A673 (cell line): ENCODE data around the gene RNF213. TPM values are rescaled to one million over a fixed set of nuclear protein-coding genes. Genes with fewer than 3 reads are reported as not detected.

ENCODE experiments used
- BruUV-seq: library from RNA; stranded (reverse); fragments of 400-500 nt; replicated peaks from 2 replicates; lab custom pipeline; 2021; lab: Mats Ljungman, UMichigan
- CTCF ChIA-PET: fragments of 300-600 bp; sonication (Branson Sonifier 250); formaldehyde crosslinking; loops from one replicate; lab custom pipeline; 2022; ENCODE audit warnings: antibody characterized with exemption; lab: Charles Lee
- POLR2A ChIA-PET: fragments of 300-600 bp; sonication (Branson Sonifier 250); formaldehyde crosslinking; loops from one replicate; lab custom pipeline; 2022; ENCODE audit warnings: antibody characterized with exemption; ENCODE audit not compliant: low non-redundant PET; lab: Charles Lee
- DNase-seq: peaks from one replicate; pipeline ENCODE4 v3.0.0-alpha.2; 2015; ENCODE audit warnings: low spot score
- H3K27ac ChIP-seq: fragments of 200-600 bp; sonication (generic); 2 replicates; pipeline ENCODE4 v1.5.1; 2016; ENCODE audit warnings: mixed run types, low read depth, mild to moderate bottlenecking, mixed read lengths, antibody characterized with exemption, low read length; ENCODE audit not compliant: poor library complexity, severe bottlenecking
- H3K27me3 ChIP-seq: fragments of 200-600 bp; sonication (generic); replicated peaks from 2 replicates; pipeline ENCODE4 v1.6.1; 2017; ENCODE audit warnings: mixed run types, low read depth, mild to moderate bottlenecking, mixed read lengths, antibody characterized with exemption, low read length; ENCODE audit not compliant: insufficient read depth, poor library complexity
- H3K36me3 ChIP-seq: fragments of 200-600 bp; sonication (generic); 2 replicates; pipeline ENCODE4 v1.6.1; 2016; ENCODE audit warnings: mixed run types, mild to moderate bottlenecking, mixed read lengths, antibody characterized with exemption, low read length; ENCODE audit not compliant: insufficient read depth, poor library complexity, severe bottlenecking
- H3K4me1 ChIP-seq: fragments of 200-600 bp; sonication (generic); 2 replicates; pipeline ENCODE4 v1.6.1; 2017; ENCODE audit warnings: mixed run types, mild to moderate bottlenecking, mixed read lengths, antibody characterized with exemption, low read length; ENCODE audit not compliant: insufficient read depth, poor library complexity, severe bottlenecking
- H3K4me3 ChIP-seq: fragments of 200-600 bp; sonication (generic); 2 replicates; pipeline ENCODE4 v1.5.1; 2016; ENCODE audit warnings: low read depth, mixed run types, mild to moderate bottlenecking, mixed read lengths, low read length; ENCODE audit not compliant: poor library complexity, severe bottlenecking
- H3K9me3 ChIP-seq: fragments of 200-600 bp; sonication (generic); 2 replicates; pipeline ENCODE4 v1.6.1; 2016; ENCODE audit warnings: mixed run types, low read depth, mild to moderate bottlenecking, mixed read lengths, antibody characterized with exemption, low read length; ENCODE audit not compliant: poor library complexity, severe bottlenecking
- CTCF ChIP-seq: fragments of 300-800, 200-600 bp; sonication (generic); conservative IDR thresholded peaks from 2 replicates; pipeline ENCODE4 v1.5.1; 2017; ENCODE audit warnings: low read depth, mild to moderate bottlenecking, antibody characterized with exemption, low read length, moderate library complexity, mixed read lengths
- EZH2 ChIP-seq: fragments of 200-600 bp; sonication (generic); IDR thresholded peaks from 2 replicates; pipeline ENCODE4 v1.6.1; 2017; ENCODE audit warnings: borderline replicate concordance, low read depth, mild to moderate bottlenecking, mixed read lengths, antibody characterized with exemption, low read length; ENCODE audit not compliant: poor library complexity, severe bottlenecking
- intact Hi-C: fragments of 100-400 bp; cut with micrococcal nuclease; formaldehyde crosslinking; loops from one replicate; pipeline ENCODE4 v1.10.0; 2022; ENCODE audit not compliant: unreplicated experiment
- total RNA-seq: library from RNA; stranded (reverse); gene quantifications from 2 replicates; pipeline ENCODE4 v1.2.3, GENCODE V29; 2021

The RNF213 gene
- total RNA-seq, 1 experiment from 2014 or later = 78.0 TPM

- intact Hi-C loops = no loop called here
- DNase-seq = no peak
- Histone ChIP-seq H3K27me3 (no peaks in the 10 kb centered on the region), H3K4me3 (no peak overlapping the region), H3K36me3 (peaks cover 75% of the 10 kb centered on the region), H3K27ac (no peak overlapping the region), H3K4me1 (no peaks in the 10 kb centered on the region), H3K9me3 (no peaks in the 10 kb centered on the region)
- ChIA-PET POLR2A (no interaction called here), CTCF (no interaction called here)
- no TSS peak for BruUV-seq
- TF ChIP-seq EZH2 = no peak
- TF ChIP-seq CTCF = no peak
Observed at GRCh38 chr17:80347948-80348351, 87.3 kb downstream of the RNF213 start.

- DNase-seq = no peak
- CTCF ChIA-PET = no interaction called here
- Histone ChIP-seq H3K4me1 (no peaks in the 10 kb centered on the region), H3K27me3 (no peaks in the 10 kb centered on the region), H3K36me3 (peaks cover 72% of the 10 kb centered on the region), H3K4me3 (no peak overlapping the region), H3K9me3 (no peaks in the 10 kb centered on the region), H3K27ac (no peak overlapping the region)
- POLR2A ChIA-PET = no interaction called here
- BruUV-seq = no TSS peak
- TF ChIP-seq CTCF (no peak), EZH2 (no peak)
- intact Hi-C loops = no loop called here
Observed at GRCh38 chr17:80348551-80349150, 88.0 kb downstream of the RNF213 start.

- no peaks in the 10 kb centered on the region for H3K9me3 ChIP-seq
- ChIA-PET POLR2A (no interaction called here), CTCF (no interaction called here)
- H3K27ac ChIP-seq = no peak overlapping the region
- H3K27me3 ChIP-seq = no peaks in the 10 kb centered on the region
- H3K4me3 ChIP-seq = no peak overlapping the region
- no peaks in the 10 kb centered on the region for H3K4me1 ChIP-seq
- peak; percentile 6 for DNase-seq
- TF ChIP-seq EZH2 (no peak), CTCF (no peak)
- H3K36me3 ChIP-seq = peaks cover 71% of the 10 kb centered on the region
- BruUV-seq = no TSS peak
- intact Hi-C loops = no loop called here
Observed at GRCh38 chr17:80349151-80349651, 88.5 kb downstream of the RNF213 start.
